H54 (cell line): Measurements from ENCODE around the gene ARHGEF11.

ENCODE experiments used
- DNase-seq: peaks from one replicate; pipeline ENCODE4 v3.0.0; 2011; ENCODE audit warnings: low spot score, mixed read lengths; ENCODE audit not compliant: insufficient read length
- FAIRE-seq: peaks from 3 replicates; lab custom pipeline; 2011; peaks lifted over from hg19 to GRCh38; lab: Jason Lieb, UNC
- POLR2A ChIP-seq: IDR thresholded peaks from 2 replicates; pipeline ENCODE4 v1.6.1; 2011; ENCODE audit warnings: low read depth, mild to moderate bottlenecking, low read length

ARHGEF11 gene

GRCh38 chr1:156944848-156945247 is 100.7 kb downstream of the ARHGEF11 start:
- FAIRE-seq (no peak), DNase-seq (no peak)
- TF ChIP-seq POLR2A, result no peak

GRCh38 chr1:156944268-156944667 is 101.3 kb downstream of the ARHGEF11 start:
- FAIRE-seq, result no peak

GRCh38 chr1:156943756-156944155 is 101.8 kb downstream of the ARHGEF11 start:
- FAIRE-seq, result no peak
- no peak for DNase-seq
- no peak for TF ChIP-seq POLR2A

More at GRCh38 chr1:156944268-156944667, 101.3 kb downstream of the ARHGEF11 start:
- no peak for TF ChIP-seq POLR2A
- no peak for DNase-seq

GRCh38 chr1:156942576-156942975 is 103.0 kb downstream of the ARHGEF11 start:
- no peak for TF ChIP-seq POLR2A
- no peak for DNase-seq
- FAIRE-seq, result no peak

- DNase-seq (no peak), FAIRE-seq (no peak)
- no peak for TF ChIP-seq POLR2A
Measured at GRCh38 chr1:156942176-156942575, 103.4 kb downstream of the ARHGEF11 start.

- no peak for DNase-seq
- no peak for FAIRE-seq
- no peak for TF ChIP-seq POLR2A
Measured at GRCh38 chr1:156941675-156942074, 103.9 kb downstream of the ARHGEF11 start.

- DNase-seq (no peak), FAIRE-seq (no peak)
- no peak for TF ChIP-seq POLR2A
Measured at GRCh38 chr1:156939786-156940334, 105.7 kb downstream of the ARHGEF11 start.

GRCh38 chr1:156938813-156939212 is 106.7 kb downstream of the ARHGEF11 start:
- FAIRE-seq (no peak), DNase-seq (no peak)
- no peak for TF ChIP-seq POLR2A

GRCh38 chr1:156937883-156938282 is 107.7 kb downstream of the ARHGEF11 start:
- FAIRE-seq, result no peak
- no peak for TF ChIP-seq POLR2A
- no peak for DNase-seq

GRCh38 chr1:156936721-156937220 is 108.8 kb downstream of the ARHGEF11 start:
- TF ChIP-seq POLR2A, result no peak
- no peak for FAIRE-seq
- no peak for DNase-seq

- DNase-seq, result no peak
- FAIRE-seq, result no peak
- TF ChIP-seq POLR2A, result no peak
Measured at GRCh38 chr1:156936191-156936590, 109.4 kb downstream of the ARHGEF11 start.

GRCh38 chr1:156935505-156936128 is 109.9 kb downstream of the ARHGEF11 start:
- FAIRE-seq (no peak), DNase-seq (no peak)
- TF ChIP-seq POLR2A, result no peak

GRCh38 chr1:156933136-156933535 is 112.4 kb downstream of the ARHGEF11 start:
- FAIRE-seq, result no peak

GRCh38 chr1:156931974-156932710 is 113.4 kb downstream of the ARHGEF11 start:
- FAIRE-seq (no peak), DNase-seq (no peak)
- no peak for TF ChIP-seq POLR2A

More at GRCh38 chr1:156933136-156933535, 112.4 kb downstream of the ARHGEF11 start:
- TF ChIP-seq POLR2A, result no peak
- no peak for DNase-seq
